ENCODE measurements around the gene CPT1C.

CPT1C gene

GRCh38 chr19:49690656-49691242 is at the start of gene CPT1C:
CPT1C (plus strand) TSS chr19:49691116; CDS start chr19:49692253, 1,137 bp downstream.
- peak in 1 of 2 donors; percentile 58 for DNase-seq (ENCODE audit: low read depth in 2 of 2)

DNA sequence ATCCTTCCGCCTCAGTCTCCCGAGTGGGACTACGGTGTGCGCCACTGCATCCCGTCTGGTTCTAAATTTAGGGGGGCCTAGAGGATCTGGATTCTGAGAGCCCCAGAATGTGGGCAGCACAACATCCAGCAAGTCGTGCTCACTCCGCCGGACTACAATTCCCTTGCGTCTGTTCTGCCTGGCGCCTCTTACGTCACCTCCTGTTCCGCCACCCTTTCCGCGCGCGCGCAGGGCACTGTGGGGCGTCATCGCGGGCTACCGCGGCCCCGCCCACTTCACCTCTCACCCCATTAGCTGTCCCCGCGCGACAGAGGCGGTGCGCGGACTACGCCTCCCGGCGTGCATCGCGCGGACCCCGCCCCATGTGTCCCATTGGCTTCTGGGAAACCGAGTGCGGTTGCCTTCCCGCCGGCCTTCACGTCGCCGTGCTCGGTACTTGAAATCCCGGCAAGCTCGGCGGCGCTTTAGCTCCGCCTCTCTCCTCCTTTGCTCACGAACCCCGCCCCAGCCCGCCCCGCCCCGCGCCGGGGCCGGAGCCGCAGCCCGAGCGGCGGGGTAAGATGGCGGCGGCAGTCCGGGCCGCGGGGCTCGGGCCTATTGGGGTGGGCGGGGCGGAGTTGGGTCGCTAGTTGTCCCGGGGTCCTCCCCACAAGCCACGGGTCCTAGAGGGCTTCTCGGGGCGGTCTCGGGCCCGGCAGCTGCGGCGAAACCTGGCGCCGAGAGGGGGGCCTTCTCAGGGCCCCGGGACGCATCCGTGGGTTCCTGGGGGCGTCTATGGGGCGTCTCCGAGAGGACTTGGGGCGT is 49.0 kb upstream of the CPT1C start, which contains the start of gene SCAF1:
SCAF1 (plus strand) TSS at position 522 of the 804 bp plus-strand sequence. CDS start 2,818 bp downstream, outside the sequence.
- peak; percentile 98 to 99 for DNase-seq (ENCODE audit: low read depth in 2 of 2)

DNA sequence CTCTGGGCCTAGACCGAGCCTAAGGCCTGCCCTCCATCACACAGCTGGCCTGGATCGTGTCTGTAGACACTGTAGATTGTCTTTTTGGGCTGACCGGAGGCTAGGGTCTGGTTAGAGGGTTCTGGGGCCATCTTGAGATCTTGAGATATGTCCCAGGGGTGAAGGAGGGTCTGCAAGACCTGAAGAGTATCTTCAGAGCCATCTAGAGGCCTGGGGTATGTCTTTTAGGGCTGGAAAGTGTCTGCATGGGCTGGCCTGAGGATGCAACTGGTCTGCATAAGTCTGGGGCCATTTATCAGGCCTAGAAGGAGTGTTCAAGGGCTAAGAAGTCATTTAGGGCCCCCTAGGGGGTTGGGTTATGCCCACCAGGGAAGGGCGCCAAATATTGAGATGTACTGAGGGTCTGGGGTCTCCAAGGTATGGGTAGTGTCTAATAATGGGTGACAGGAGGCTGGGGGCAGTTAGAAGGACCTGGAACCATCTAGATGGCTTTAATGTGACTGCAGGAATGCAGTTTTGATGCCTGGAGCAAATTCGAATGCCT is 48.4 kb upstream of the CPT1C start:
- no peak for DNase-seq (ENCODE audit: low read depth in 2 of 2)

DNA sequence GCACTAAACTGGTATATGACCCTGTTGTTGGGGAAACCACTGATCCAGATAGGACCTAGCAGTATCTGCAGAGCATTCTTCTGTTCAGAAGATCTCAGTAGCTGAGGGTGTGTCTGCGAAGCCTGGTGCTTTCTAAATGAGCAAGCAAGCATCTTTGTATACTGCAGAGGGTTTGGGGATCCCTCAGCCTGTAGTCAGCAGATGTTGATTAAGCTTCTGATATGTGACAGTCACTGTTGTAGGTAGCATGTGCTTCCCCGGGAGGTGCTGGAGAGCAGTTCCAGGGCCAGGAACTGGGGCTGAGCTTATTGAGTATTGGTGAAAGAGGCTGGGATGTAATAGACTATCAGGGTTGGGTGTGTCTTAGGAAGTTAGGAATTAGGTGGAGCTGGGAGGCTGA is 47.5 kb upstream of the CPT1C start:
- no peak for DNase-seq (ENCODE audit: low read depth in 2 of 2)

DNA sequence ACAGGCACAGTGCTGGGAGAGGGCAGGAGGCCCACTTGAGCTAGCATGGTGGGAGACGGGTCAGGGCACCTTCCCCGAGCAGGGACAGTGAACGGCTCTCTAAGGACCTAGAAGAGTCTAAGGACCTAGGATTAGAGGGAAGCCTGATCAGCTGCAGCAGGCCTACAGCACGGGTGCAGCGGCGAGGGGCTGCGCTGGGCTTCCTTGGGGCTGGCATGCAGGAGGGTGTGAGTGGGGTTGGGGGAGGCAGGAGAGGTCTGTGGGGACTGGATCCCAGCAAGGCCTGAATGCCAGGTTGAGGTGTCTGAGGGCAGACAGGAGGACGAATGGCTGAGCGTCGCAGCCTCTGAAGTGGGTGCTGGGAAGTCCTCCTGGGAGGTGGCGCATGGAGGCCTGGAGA is 45.3 kb upstream of the CPT1C start:
- no peak for DNase-seq (ENCODE audit: low read depth in 2 of 2)

DNA sequence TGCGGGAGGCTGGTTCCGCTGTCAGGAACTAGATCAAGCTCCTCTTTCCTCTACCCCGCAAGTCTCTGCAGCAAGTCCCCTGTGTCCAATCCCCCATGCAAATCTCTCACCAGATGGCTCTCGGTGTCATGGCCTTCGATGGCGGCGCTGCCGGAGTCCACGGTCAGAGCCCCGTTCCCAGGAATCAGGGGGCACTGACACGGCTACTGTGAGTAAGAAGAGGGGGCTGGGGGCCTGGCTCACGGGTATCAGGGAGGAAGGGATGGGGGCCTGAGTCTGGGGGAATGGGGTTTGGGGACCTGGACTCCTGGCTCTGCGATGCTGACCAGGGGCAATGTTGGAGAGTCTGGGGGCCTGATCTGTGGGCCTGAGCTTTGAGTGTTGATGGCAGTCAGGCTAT is 44.9 kb upstream of the CPT1C start:
- DNase-seq (ENCODE audit: low read depth in 2 of 2): no peak

GRCh38 chr19:49646586-49646985 is 44.3 kb upstream of the CPT1C start:
- no peak for DNase-seq (ENCODE audit: low read depth in 2 of 2)

GRCh38 chr19:49651029-49651819 is 39.7 kb upstream of the CPT1C start:
- DNase-seq (ENCODE audit: low read depth in 2 of 2): no peak

DNA sequence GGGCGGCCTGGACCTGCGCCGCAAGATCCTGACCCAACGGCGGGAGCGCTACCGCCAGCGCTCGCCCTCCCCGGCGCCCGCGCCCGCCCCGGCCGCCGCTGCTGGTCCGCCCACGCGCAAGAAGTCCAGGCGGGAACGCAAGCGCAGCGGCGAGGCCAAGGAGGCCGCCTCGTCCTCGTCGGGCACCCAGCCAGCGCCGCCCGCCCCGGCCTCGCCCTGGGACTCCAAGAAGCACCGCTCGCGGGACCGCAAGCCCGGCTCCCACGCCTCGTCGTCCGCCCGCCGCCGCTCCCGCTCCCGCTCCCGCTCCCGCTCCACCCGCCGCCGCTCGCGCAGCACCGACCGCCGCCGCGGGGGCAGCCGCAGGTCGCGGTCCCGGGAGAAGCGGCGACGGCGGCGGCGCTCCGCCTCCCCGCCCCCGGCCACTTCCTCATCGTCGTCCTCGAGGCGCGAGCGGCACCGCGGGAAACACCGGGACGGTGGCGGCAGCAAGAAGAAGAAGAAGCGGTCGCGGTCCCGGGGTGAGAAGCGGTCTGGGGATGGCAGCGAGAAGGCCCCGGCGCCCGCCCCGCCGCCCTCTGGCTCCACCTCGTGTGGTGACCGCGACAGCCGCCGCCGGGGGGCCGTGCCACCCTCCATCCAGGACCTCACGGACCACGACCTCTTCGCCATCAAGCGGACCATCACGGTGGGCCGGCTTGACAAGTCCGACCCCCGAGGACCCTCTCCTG is 38.9 kb upstream of the CPT1C start:
- DNase-seq (ENCODE audit: low read depth in 2 of 2): no peak

- no peak for DNase-seq (ENCODE audit: low read depth in 2 of 2)
Measured at GRCh38 chr19:49652551-49653465, 38.1 kb upstream of the CPT1C start.

DNA sequence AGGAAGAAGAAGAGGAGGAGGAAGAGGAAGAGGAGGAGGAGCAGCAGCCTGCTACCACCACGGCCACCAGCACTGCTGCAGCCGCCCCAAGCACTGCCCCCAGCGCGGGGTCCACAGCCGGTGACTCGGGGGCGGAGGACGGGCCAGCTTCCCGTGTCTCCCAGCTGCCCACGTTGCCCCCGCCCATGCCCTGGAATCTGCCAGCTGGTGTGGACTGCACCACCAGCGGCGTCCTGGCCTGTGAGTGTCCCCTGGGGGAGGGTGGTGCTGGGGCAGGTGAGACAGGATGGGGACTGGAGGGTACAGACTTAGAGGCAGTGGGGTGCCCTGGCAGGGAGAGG is 37.5 kb upstream of the CPT1C start:
- no peak for DNase-seq (ENCODE audit: low read depth in 2 of 2)

- no peak for DNase-seq (ENCODE audit: low read depth in 2 of 2)
Measured at GRCh38 chr19:49654581-49654980, 36.3 kb upstream of the CPT1C start.

GRCh38 chr19:49655570-49656455 is 35.1 kb upstream of the CPT1C start:
- no peak for DNase-seq (ENCODE audit: low read depth in 2 of 2)

- DNase-seq (ENCODE audit: low read depth in 2 of 2): no peak
Measured at GRCh38 chr19:49656456-49657109, 34.3 kb upstream of the CPT1C start.

GRCh38 chr19:49657493-49658138 is 33.3 kb upstream of the CPT1C start:
- DNase-seq (ENCODE audit: low read depth in 2 of 2): no peak

- DNase-seq (ENCODE audit: low read depth in 2 of 2): no peak
Measured at GRCh38 chr19:49658139-49658517, 32.8 kb upstream of the CPT1C start.

DNA sequence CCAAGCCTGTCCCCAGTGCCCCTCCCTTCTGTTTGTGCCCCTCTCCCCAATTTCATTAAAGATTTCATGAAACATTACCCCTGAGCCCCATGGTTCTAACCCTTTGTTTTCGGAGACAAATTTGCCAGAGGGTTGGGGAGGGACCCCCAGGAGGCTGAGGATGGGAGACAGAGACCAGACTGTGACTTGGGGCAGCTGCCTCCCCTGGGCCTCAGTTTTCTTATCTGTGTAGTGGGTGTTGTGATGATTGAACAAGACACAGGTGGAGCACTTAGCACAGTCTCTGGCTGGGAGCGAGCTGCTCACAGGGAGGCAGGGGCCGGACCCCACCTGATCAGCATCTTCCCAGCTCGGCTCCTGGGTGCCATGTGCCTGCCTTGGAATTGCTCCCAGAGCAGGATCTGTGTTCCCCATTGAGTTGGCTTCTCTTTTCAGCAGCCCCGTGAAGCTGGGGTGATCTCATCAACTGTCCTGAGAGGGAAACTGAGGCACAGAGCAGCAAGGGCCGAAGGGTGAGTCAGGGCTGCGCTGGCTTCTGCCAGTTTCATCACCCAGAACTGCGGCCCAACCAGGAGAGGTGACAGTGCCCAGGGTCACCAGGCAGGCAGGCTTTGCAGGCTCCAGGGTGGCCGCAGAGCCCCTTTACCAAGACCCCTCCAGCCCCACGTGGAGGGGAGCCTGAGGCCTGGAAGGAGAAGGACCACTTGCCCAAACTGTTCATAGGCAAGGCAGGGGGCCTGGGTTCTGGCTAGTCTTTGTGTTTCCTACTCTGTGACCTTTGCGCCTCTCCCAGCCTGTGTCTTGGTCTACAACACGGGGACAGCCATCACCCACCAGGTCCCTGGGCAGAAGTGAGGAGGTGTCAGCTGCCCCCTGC is 32.1 kb upstream of the CPT1C start:
- DNase-seq (ENCODE audit: low read depth in 2 of 2): no peak

Measured in stimulated activated CD8-positive, alpha-beta memory T cell treated with anti-CD3 and anti-CD28 coated beads, Interleukin-2, amount 100 ng/mL, for 48 hours (primary cell).